Thoracic aorta (tissue), 2 donors: ENCODE results near the gene FAM25G. TPM values are rescaled to one million over a fixed set of nuclear protein-coding genes. Genes with fewer than 3 reads are reported as not detected.
"Not testable (repeated sequence)": the region's sequence is repeated elsewhere in the genome, so short reads cannot be mapped to it uniquely, and the experiment has no call there.

ENCODE experiments used
- ATAC-seq: fragments of 150-250 bp; one replicate; pipeline ENCODE4 v1.8.0; 2017; ENCODE audit warnings: low read depth; ENCODE audit not compliant: insufficient number of reproducible peaks, low FRiP score
- DNase-seq: peaks from one replicate; pipeline ENCODE4 v3.0.0-alpha.2; 2020; ENCODE audit warnings: low spot score
- H3K27ac ChIP-seq, 2 donors: fragments of 200-600 bp; sonication (generic); 1 replicate in 1 of 2; 2 replicates in 1 of 2; pipeline ENCODE4 v1.5.1; 2016; ENCODE audit warnings: mild to moderate bottlenecking in 2 of 2, moderate library complexity in 2 of 2
- H3K27me3 ChIP-seq: fragments of 200-600 bp; sonication (generic); replicated peaks from 2 replicates; pipeline ENCODE4 v1.6.0; 2016; ENCODE audit warnings: mild to moderate bottlenecking; ENCODE audit not compliant: insufficient read depth
- H3K36me3 ChIP-seq: fragments of 200-600 bp; sonication (generic); one replicate; pipeline ENCODE4 v1.5.1; 2016
- H3K4me1 ChIP-seq, 2 donors: fragments of 200-600 bp; sonication (generic); 1 replicate in 1 of 2; 2 replicates in 1 of 2; pipeline versions ENCODE4 v1.5.1 to v1.6.0; 2016; ENCODE audit warnings: low read depth in 2 of 2, mild to moderate bottlenecking in 1 of 2; ENCODE audit not compliant: control insufficient read depth in 1 of 2
- H3K4me3 ChIP-seq: fragments of 200-600 bp; sonication (generic); 2 replicates; pipeline ENCODE4 v1.5.1; 2016; ENCODE audit warnings: mild to moderate bottlenecking
- H3K9me3 ChIP-seq: fragments of 200-600 bp; sonication (generic); 2 replicates; pipeline ENCODE4 v1.5.1; 2016
- total RNA-seq, 2 donors: library from RNA; depleted of rRNA; stranded (reverse); fragments of >200 nt; gene quantifications; one replicate each; pipeline versions ENCODE4 v1.1.0 to v1.2.3, GENCODE V29; 2016

Gene FAM25G
- not detected for total RNA-seq

GRCh38 chr10:47491600-47491999 lies at the start of gene FAM25G:
FAM25G (minus strand) TSS chr10:47491700; CDS start chr10:47491674, 26 bp downstream.
- not testable (repeated sequence) for H3K36me3 ChIP-seq, DNase-seq, H3K4me3 ChIP-seq, H3K27me3 ChIP-seq, H3K9me3 ChIP-seq, H3K27ac ChIP-seq, ATAC-seq, H3K4me1 ChIP-seq

- not testable (repeated sequence) for ATAC-seq
These were observed 44.9 kb upstream of the FAM25G start for GRCh38 chr10:47536430-47536829.

GRCh38 chr10:47523475-47523874 lies 32.0 kb upstream of the FAM25G start, which contains the start of gene AGAP9:
AGAP9 (minus strand) TSS chr10:47523638; CDS start chr10:47523526, 112 bp downstream.
- not testable (repeated sequence) for H3K27me3 ChIP-seq, H3K9me3 ChIP-seq, ATAC-seq, H3K4me3 ChIP-seq, H3K36me3 ChIP-seq, H3K27ac ChIP-seq, DNase-seq, H3K4me1 ChIP-seq

More at GRCh38 chr10:47536430-47536829, 44.9 kb upstream of the FAM25G start:
- not testable (repeated sequence) for H3K27ac ChIP-seq, H3K9me3 ChIP-seq, H3K4me3 ChIP-seq, H3K4me1 ChIP-seq, DNase-seq, H3K27me3 ChIP-seq, H3K36me3 ChIP-seq

- not testable (repeated sequence) for DNase-seq, ATAC-seq, H3K27ac ChIP-seq, H3K4me1 ChIP-seq, H3K9me3 ChIP-seq, H3K27me3 ChIP-seq, H3K4me3 ChIP-seq, H3K36me3 ChIP-seq
These were observed 10.8 kb upstream of the FAM25G start for GRCh38 chr10:47502313-47502712.

GRCh38 chr10:47494226-47494625 lies 2.7 kb upstream of the FAM25G start:
- not testable (repeated sequence) for H3K27me3 ChIP-seq, DNase-seq, H3K27ac ChIP-seq, H3K36me3 ChIP-seq, ATAC-seq, H3K4me1 ChIP-seq, H3K9me3 ChIP-seq, H3K4me3 ChIP-seq

- not testable (repeated sequence) for DNase-seq, ATAC-seq, H3K4me1 ChIP-seq, H3K36me3 ChIP-seq, H3K9me3 ChIP-seq, H3K4me3 ChIP-seq, H3K27ac ChIP-seq, H3K27me3 ChIP-seq
These were observed 1.9 kb downstream of the FAM25G start for GRCh38 chr10:47489630-47490029.

DNA sequence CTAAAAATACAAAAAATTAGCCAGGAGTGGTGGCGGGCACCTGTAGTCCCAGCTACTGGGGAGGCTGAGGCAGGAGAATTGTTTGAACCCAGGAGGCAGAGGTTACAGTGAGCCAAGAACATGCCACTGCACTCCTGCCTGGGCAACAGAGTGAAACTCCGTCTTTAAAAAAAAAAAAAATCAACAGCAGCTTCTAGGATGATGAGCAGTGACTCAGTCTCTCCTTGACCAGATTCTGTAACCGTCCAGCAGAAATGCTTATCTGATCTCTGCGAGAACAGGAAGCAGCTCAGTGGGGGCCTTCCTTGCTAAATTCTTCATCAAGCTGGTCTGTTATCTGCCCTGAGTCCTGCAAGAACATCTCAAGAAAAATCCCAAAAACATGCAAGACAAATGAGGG lies 5.6 kb downstream of the FAM25G start:
- not testable (repeated sequence) for DNase-seq, ATAC-seq, H3K27ac ChIP-seq, H3K4me1 ChIP-seq, H3K4me3 ChIP-seq, H3K27me3 ChIP-seq, H3K36me3 ChIP-seq, H3K9me3 ChIP-seq

DNA sequence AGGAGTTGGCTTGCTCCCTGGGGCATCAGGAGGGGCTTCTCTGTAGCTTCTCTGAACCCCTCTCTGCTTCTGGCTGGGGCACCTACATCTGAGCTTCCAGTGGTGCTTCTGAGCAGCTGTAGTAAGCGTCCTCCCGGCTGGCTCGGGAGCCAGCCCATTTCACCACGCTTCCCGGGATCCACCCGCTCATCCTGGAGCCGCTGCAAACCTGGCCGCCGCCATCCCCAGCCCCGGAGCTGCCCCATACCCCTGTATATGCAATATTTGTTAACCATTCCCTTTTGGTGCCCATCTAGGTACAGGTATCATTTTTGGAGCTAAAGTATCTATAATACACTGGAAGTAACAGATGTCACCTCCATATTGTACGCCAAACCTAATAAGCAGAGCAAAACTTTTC lies 6.7 kb downstream of the FAM25G start:
- H3K27ac ChIP-seq, H3K4me3 ChIP-seq, H3K4me1 ChIP-seq, DNase-seq, H3K36me3 ChIP-seq, H3K27me3 ChIP-seq, ATAC-seq, H3K9me3 ChIP-seq: not testable (repeated sequence)

DNA sequence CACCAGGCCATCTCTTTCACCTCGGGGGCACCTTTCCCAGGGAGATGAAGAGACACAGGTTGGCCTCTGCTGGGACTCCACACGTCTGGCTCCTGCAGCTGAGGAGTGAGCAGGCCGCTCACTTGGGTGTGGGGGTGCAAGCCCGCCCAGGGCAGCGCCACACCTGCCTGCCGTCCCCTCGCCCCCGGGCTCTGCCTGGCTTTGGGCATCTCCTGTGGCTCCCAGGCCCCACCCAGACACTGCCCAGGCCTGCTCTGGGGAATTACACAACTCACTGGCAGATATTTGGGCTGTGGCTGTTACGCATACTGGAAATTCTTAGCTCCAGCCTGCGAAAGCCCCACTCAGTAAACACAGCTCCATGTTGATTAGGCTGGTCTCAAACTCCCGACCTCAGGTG lies 7.6 kb downstream of the FAM25G start, which contains the start of gene ANXA8:
Gene ANXA8 (minus strand): TSS at position 193 of the 400 bp plus-strand sequence. CDS start 182 bp downstream, at position 11.
- H3K27me3 ChIP-seq, H3K4me1 ChIP-seq, H3K36me3 ChIP-seq, ATAC-seq, DNase-seq, H3K9me3 ChIP-seq, H3K4me3 ChIP-seq, H3K27ac ChIP-seq: not testable (repeated sequence)

- H3K9me3 ChIP-seq, H3K36me3 ChIP-seq, H3K27me3 ChIP-seq, ATAC-seq, DNase-seq, H3K4me1 ChIP-seq, H3K4me3 ChIP-seq, H3K27ac ChIP-seq: not testable (repeated sequence)
These were observed 9.1 kb downstream of the FAM25G start for GRCh38 chr10:47482367-47482766.

GRCh38 chr10:47481768-47482181 lies 9.7 kb downstream of the FAM25G start:
- not testable (repeated sequence) for ATAC-seq, H3K36me3 ChIP-seq, H3K4me1 ChIP-seq, H3K4me3 ChIP-seq, H3K27ac ChIP-seq, H3K27me3 ChIP-seq, DNase-seq, H3K9me3 ChIP-seq

DNA sequence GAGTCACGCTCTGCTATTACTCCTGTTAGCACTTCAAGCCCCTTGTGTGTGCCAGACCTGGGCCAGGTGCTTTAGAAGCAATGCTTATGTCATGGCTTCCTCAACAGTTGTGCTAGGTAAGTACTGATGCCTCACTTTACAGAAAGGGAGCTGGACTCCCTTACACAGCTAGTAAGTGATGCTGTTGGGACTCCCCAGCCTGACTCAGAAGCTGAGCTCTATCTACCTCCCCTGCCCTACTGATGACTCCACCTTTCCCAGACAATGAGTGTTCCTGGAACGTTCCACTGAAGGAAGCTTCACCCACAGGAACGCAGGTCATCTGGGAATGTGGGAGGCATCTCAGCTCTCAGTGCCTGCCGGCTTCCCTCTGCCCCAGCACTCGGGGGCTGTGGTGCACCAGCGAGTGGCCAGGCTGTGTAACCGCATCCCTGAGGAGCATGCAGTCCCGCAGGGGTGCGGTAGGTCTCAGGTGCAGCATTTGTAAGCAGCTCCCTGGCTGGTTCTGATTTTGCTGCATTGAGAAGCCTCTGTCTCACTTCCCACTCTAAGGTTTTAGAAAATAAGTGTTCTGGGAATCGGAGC lies 10.2 kb downstream of the FAM25G start:
- H3K4me3 ChIP-seq, DNase-seq, H3K27ac ChIP-seq, H3K9me3 ChIP-seq, H3K27me3 ChIP-seq, ATAC-seq, H3K4me1 ChIP-seq, H3K36me3 ChIP-seq: not testable (repeated sequence)

- H3K4me1 ChIP-seq, H3K27ac ChIP-seq, ATAC-seq, H3K27me3 ChIP-seq, H3K4me3 ChIP-seq, H3K9me3 ChIP-seq, DNase-seq, H3K36me3 ChIP-seq: not testable (repeated sequence)
These were observed 11.4 kb downstream of the FAM25G start for GRCh38 chr10:47480133-47480532.
